H9 (cell line): ENCODE measurements around the gene PRKAR2A. TPM values are rescaled to one million over a fixed set of nuclear protein-coding genes. Genes with fewer than 3 reads are reported as not detected.

ENCODE experiments used
- DNase-seq: peaks from one replicate; pipeline ENCODE4 v3.0.0-alpha.2; 2017
- H2AFZ ChIP-seq: one replicate; pipeline ENCODE4 v1.6.1; 2013; ENCODE audit warnings: mild to moderate bottlenecking, low read length, control low read depth, moderate library complexity
- H2AK5ac ChIP-seq: 2 replicates; pipeline ENCODE4 v1.6.1; 2013; ENCODE audit warnings: low read length, control low read depth, mixed read lengths; ENCODE audit not compliant: insufficient read length
- H2BK120ac ChIP-seq: one replicate; pipeline ENCODE4 v1.6.1; 2013; ENCODE audit warnings: low read depth, mild to moderate bottlenecking, low read length, control low read depth, inconsistent platforms; ENCODE audit not compliant: poor library complexity, severe bottlenecking
- H2BK12ac ChIP-seq: 2 replicates; pipeline ENCODE4 v1.6.1; 2013; ENCODE audit warnings: low read length, control low read depth, mixed read lengths, low read depth; ENCODE audit not compliant: insufficient read length
- H2BK15ac ChIP-seq: 2 replicates; pipeline ENCODE4 v1.6.1; 2013; ENCODE audit warnings: low read depth, low read length, control low read depth
- H2BK20ac ChIP-seq: one replicate; pipeline ENCODE4 v1.6.1; 2013; ENCODE audit warnings: low read depth, mild to moderate bottlenecking, low read length, control low read depth, inconsistent platforms; ENCODE audit not compliant: poor library complexity, severe bottlenecking
- H2BK5ac ChIP-seq: 2 replicates; pipeline ENCODE4 v1.6.1; 2013; ENCODE audit warnings: low read length, control low read depth, mixed read lengths; ENCODE audit not compliant: insufficient read length
- H3K14ac ChIP-seq: 2 replicates; pipeline ENCODE4 v1.6.1; 2013; ENCODE audit warnings: low read length, control low read depth; ENCODE audit not compliant: insufficient read depth
- H3K18ac ChIP-seq: 2 replicates; pipeline ENCODE4 v1.6.1; 2013; ENCODE audit warnings: low read depth, mild to moderate bottlenecking, mixed read lengths, low read length, control low read depth; ENCODE audit not compliant: insufficient read length
- H3K23ac ChIP-seq: 2 replicates; pipeline ENCODE4 v1.6.1; 2013; ENCODE audit warnings: low read length, control low read depth, mixed read lengths, low read depth; ENCODE audit not compliant: insufficient read length
- H3K23me2 ChIP-seq: 2 replicates; pipeline ENCODE4 v1.6.1; 2013; ENCODE audit warnings: low read depth, mild to moderate bottlenecking, mixed read lengths, low read length, control low read depth; ENCODE audit not compliant: insufficient read length, poor library complexity, severe bottlenecking
- H3K27ac ChIP-seq: 2 replicates; pipeline ENCODE4 v1.5.1; 2013; ENCODE audit warnings: low read length, control low read depth, mixed read lengths, low read depth; ENCODE audit not compliant: insufficient read length
- H3K27me3 ChIP-seq: 2 replicates; pipeline ENCODE4 v1.6.1; 2013; ENCODE audit warnings: low read length, control low read depth, inconsistent platforms; ENCODE audit not compliant: insufficient read depth
- H3K4ac ChIP-seq: 2 replicates; pipeline ENCODE4 v1.6.1; 2013; ENCODE audit warnings: low read depth, mild to moderate bottlenecking, control low read depth, inconsistent platforms, low read length, moderate library complexity
- H3K4me1 ChIP-seq: 2 replicates; pipeline ENCODE4 v1.6.1; 2013; ENCODE audit warnings: low read length, control low read depth, inconsistent platforms; ENCODE audit not compliant: insufficient read depth
- H3K4me2 ChIP-seq: 2 replicates; pipeline ENCODE4 v1.6.1; 2013; ENCODE audit warnings: low read length, control low read depth, mixed read lengths; ENCODE audit not compliant: insufficient read length, insufficient read depth
- H3K56ac ChIP-seq: 2 replicates; pipeline ENCODE4 v1.6.1; 2013; ENCODE audit warnings: low read depth, mild to moderate bottlenecking, mixed read lengths, low read length, control low read depth; ENCODE audit not compliant: insufficient read length
- H3K79me1 ChIP-seq: 2 replicates; pipeline ENCODE4 v1.6.1; 2013; ENCODE audit warnings: low read depth, mild to moderate bottlenecking, moderate library complexity, low read length, control low read depth, inconsistent platforms; ENCODE audit not compliant: insufficient read depth, poor library complexity, severe bottlenecking
- H3K79me2 ChIP-seq: 2 replicates; pipeline ENCODE4 v1.6.1; 2013; ENCODE audit warnings: low read length, control low read depth, inconsistent platforms; ENCODE audit not compliant: insufficient read depth
- H3K9ac ChIP-seq: 2 replicates; pipeline ENCODE4 v1.6.1; 2013; ENCODE audit warnings: low read length, control low read depth, mixed read lengths; ENCODE audit not compliant: insufficient read length; ENCODE audit errors: extremely low read depth
- H3K9me3 ChIP-seq: one replicate; pipeline ENCODE4 v1.6.1; 2013; ENCODE audit warnings: low read depth, low read length, inconsistent platforms; ENCODE audit not compliant: control insufficient read depth
- H3T11ph ChIP-seq: one replicate; pipeline ENCODE4 v1.6.1; 2013; ENCODE audit warnings: mild to moderate bottlenecking, low read length, control low read depth, inconsistent platforms
- H4K20me1 ChIP-seq: one replicate; pipeline ENCODE4 v1.6.1; 2013; ENCODE audit not compliant: control insufficient read depth, insufficient read length, insufficient read depth
- H4K5ac ChIP-seq: 2 replicates; pipeline ENCODE4 v1.6.1; 2013; ENCODE audit warnings: low read depth, mild to moderate bottlenecking, mixed read lengths, low read length, control low read depth; ENCODE audit not compliant: insufficient read length
- H4K8ac ChIP-seq: replicated peaks from 2 replicates; pipeline ENCODE4 v1.6.1; 2013; ENCODE audit warnings: low read length, control low read depth, mixed read lengths, low read depth; ENCODE audit not compliant: insufficient read length
- H4K91ac ChIP-seq: 2 replicates; pipeline ENCODE4 v1.6.1; 2013; ENCODE audit warnings: low read depth, mild to moderate bottlenecking, moderate library complexity, mixed read lengths, low read length, control low read depth; ENCODE audit not compliant: insufficient read length
- H3K27ac Mint-ChIP-seq, 3 experiments: 2 replicates in 2 of 3; 3 replicates in 1 of 3; pipeline ENCODE4 v1.8.0; 2020 to 2021; ENCODE audit warnings: mixed read lengths in 3 of 3, mild to moderate bottlenecking in 1 of 3, moderate library complexity in 1 of 3
- H3K27me3 Mint-ChIP-seq: 2 replicates; pipeline ENCODE4 v1.8.0; 2021; ENCODE audit warnings: low read depth, mild to moderate bottlenecking, moderate library complexity, mixed read lengths
- H3K36me3 Mint-ChIP-seq, 3 experiments: 2 replicates in 2 of 3; 3 replicates in 1 of 3; pipeline ENCODE4 v1.8.0; 2020 to 2021; ENCODE audit warnings: low read depth in 3 of 3, mixed read lengths in 3 of 3; ENCODE audit not compliant: insufficient read depth in 1 of 3
- H3K4me1 Mint-ChIP-seq, 2 experiments: 2 replicates each; pipeline ENCODE4 v1.8.0; 2020; ENCODE audit warnings: mixed read lengths in 2 of 2
- H3K4me3 Mint-ChIP-seq, 2 experiments: 2 replicates in 1 of 2; 3 replicates in 1 of 2; pipeline ENCODE4 v1.8.0; 2020 to 2021; ENCODE audit warnings: mild to moderate bottlenecking in 2 of 2, mixed read lengths in 2 of 2, moderate library complexity in 1 of 2
- H3K9me3 Mint-ChIP-seq, 2 experiments: 2 replicates in 1 of 2; 3 replicates in 1 of 2; pipeline ENCODE4 v1.8.0; 2020; ENCODE audit warnings: mild to moderate bottlenecking in 2 of 2, mixed read lengths in 2 of 2, moderate library complexity in 1 of 2
- CTCF ChIP-seq: fragments of 200-600 bp; sonication (generic); conservative IDR thresholded peaks from 3 replicates; pipeline ENCODE4 v1.8.0; 2021; ENCODE audit warnings: antibody characterized with exemption, mild to moderate bottlenecking
- WGBS: extraction: QIAGEN DNeasy Blood & Tissue Kit; methylation state at CpG from one replicate; pipeline ENCODE4 v1.1.7; 2013; ENCODE audit warnings: missing lambda C conversion rate, low lambda C conversion rate, mixed read lengths; ENCODE audit not compliant: insufficient read length; ENCODE audit errors: extremely low coverage; 5-methylcytosine and 5-hydroxymethylcytosine counted together
- total RNA-seq: library from RNA; stranded (reverse); gene quantifications from 2 replicates; pipeline ENCODE4 v1.2.1, GENCODE V29; 2021

The PRKAR2A gene
- total RNA-seq, 1 experiment from 2014 or later, result 39.1 TPM

GRCh38 chr3:48756640-48757039 lies 91.0 kb downstream of the PRKAR2A start:
- WGBS, result no CpG with 5 or more reads among the region's 5 CpGs
- Mint-ChIP-seq H3K36me3 (peaks cover 0 to 5% (median 0%) of the 10 kb centered on the region in 3 experiments; a peak in 1 of 7 replicates), H3K27ac (no peak overlapping the region), H3K9me3 (no peaks in the 10 kb centered on the region), H3K4me1 (no peaks in the 10 kb centered on the region), H3K27me3 (no peaks in the 10 kb centered on the region), H3K4me3 (no peak overlapping the region)
- Histone ChIP-seq H2BK5ac (no peak overlapping the region), H2AK5ac (no peak overlapping the region), H3K14ac (no peak overlapping the region), H3K9me3 (no peaks in the 10 kb centered on the region), H3K4me1 (no peaks in the 10 kb centered on the region), H3K56ac (no peak overlapping the region), H3K18ac (no peak overlapping the region), H2BK15ac (no peak overlapping the region), H3K27me3 (no peaks in the 10 kb centered on the region), H3K4ac (no peak overlapping the region), H4K8ac (no peak overlapping the region), H4K20me1 (no peaks in the 10 kb centered on the region), H4K91ac (no peak overlapping the region), H3T11ph (no peak overlapping the region), H4K5ac (no peak overlapping the region), H3K23me2 (no peaks in the 10 kb centered on the region), H3K27ac (no peak overlapping the region), H3K79me1 (no peaks in the 10 kb centered on the region), H2BK20ac (no peak overlapping the region), H2AFZ (no peak overlapping the region), H2BK120ac (no peak overlapping the region), H3K4me2 (no peak overlapping the region), H3K23ac (no peak overlapping the region), H3K9ac (no peak overlapping the region), H3K79me2 (no peaks in the 10 kb centered on the region), H2BK12ac (no peak overlapping the region)
- no peak for TF ChIP-seq CTCF
- no peak for DNase-seq
